HG02973 (cell line): ENCODE data around the gene REX1BD.
"Not testable (repeated sequence)": the region's sequence is repeated elsewhere in the genome, so short reads cannot be mapped to it uniquely, and the experiment has no call there.

ENCODE experiments used
- ATAC-seq: cut with Tn5 transposase; IDR thresholded peaks from one replicate; pipeline ENCODE4 v1.9.1; 2021; ENCODE audit warnings: moderate library complexity; ENCODE audit not compliant: unreplicated experiment

REX1BD gene

DNA sequence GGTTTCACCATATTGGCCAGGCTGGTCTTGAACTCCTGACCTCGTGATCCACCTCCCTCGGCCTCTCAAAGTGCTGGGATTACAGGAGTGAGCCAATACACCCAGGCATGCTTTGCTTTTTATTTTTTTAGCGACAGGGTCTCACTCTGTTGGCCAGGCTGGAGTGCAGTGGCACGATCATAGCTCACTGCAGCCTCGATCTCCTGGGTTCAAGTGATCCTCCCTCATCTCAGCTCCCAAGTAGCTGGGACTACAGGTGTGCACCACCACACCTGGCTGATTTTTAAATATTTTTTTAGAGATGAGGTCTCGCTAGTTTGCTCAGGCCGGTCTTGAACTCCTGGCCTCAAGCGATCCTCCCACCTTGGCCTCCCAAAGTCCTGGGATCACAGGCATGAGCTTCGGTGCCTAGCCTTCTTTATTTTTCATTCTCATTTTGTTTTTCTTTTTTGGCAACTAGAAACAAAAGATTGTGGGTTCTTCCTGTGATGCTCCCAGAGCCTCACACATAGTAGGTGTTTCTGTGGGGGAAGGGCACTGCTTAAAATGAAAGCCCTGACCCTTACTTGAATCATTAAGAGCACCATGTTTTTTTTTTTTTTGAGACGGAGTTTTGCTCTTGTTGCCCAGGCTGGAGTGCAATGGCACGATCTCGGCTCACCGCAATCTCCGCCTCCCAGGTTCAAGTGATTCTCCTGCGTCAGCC, 12.2 kb downstream of the REX1BD start:
- ATAC-seq = not testable (repeated sequence)

DNA sequence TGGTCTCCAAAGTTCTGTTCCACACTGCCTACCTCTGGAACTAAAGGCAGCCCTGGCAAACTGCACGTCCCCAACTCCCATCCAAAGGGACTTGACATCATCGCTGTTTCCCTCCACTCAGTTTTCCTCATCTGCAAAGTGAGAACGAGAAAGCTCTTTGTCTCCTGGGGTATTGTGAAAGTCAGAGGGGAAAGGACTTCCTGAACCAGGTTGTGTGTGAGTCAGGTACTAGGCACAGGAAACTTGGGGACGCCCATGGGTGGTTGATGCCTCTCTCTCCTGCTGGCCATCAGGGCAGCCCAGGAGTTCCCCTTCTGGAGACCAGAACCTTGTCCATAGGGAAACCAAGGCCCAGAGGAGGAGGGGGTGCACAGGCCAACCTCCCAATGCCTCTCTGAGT, 13.3 kb downstream of the REX1BD start:
- no peak for ATAC-seq

DNA sequence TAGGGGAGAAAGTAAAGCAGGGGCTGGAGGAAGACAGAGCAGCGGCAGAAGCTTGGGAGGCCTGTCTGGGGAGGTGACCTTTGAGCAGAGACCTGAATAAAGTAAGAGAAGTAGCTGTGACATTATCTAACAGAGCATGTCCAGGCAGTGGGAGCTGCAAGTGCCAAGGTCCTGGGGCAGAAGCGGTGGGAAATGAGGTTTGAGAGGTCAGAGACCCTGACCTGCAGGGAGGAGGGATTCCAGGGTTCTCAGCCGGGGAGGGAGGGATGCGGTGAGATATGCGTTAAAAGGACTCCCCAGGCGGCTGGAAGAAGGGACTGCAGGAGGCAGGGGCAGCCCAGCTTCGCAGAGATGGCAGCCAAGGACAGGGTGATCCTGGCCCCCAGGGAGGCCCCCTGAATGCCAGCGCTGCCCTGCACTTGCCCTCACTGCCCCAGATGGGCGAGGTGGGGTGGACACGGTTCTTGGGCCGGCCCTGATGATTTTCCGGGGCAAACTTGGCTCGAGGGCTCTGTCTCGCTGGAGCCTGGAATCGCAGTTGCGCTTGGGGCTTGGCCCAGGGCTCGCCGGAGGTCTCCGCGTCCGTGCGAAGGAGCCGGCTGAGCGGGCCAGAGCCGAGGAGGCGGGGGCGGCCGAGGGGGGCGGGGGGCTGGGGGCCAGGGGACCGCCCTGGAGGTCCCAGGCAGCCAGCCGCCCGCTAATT, 14.8 kb downstream of the REX1BD start:
- ATAC-seq = no peak

DNA sequence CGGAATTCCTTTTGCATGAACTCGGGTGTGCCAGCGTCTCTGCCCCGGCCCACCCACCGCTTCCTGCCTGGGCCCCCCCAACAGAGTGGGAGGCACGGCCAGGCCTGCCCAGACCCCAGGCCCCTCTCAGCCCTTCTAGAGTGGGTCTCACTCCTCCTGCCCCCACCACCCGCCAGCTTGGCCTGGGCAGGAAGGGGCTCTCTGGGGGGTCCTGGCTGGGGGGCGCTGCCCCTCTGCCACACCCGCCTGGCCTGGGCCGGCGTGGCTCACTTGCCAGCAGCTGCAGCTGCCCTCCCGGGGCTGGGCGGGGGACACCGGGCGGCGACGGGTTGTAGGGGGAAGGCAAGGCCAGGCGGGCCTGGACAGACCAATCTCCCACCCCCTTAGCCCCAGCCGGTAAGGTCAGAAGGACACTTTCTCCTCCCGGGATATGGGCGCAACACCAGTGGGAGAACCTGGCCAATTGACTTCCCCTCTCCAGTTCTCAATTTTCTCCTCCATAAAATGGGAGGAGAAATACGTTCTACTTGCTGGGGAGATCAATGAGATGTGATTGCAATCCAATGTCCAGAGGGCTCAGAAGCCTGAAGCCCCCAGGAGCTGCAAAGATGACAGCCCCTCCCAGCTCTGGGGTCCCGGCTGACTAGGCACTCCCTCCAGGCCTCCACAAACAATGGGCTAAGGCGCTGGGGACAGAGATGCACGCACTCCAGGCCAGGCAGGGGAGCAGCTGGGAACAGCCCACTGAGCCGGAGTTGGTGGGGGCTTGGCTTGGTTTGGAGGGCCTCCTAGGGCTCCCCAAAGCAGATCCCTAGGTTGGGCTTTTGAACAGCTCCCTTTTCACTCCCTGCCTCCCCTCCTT, 15.6 kb downstream of the REX1BD start:
- no peak for ATAC-seq

DNA sequence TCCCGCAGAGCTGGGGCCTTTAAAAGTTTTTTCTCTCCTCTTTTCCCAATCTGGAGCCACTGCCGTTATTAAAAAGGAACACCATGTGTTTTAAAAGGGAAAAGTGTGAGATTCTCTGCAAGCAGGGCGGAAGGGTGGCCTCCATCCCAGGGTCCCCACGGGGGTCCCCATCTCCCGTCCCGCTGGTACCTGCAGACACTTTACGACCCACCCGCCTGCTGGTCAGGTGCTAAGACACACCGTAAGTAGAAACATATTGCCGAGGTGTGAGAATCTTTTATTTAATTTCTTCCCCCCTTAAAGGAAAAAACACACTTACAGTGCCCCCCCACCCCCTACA, 16.2 kb downstream of the REX1BD start:
- no peak for ATAC-seq

DNA sequence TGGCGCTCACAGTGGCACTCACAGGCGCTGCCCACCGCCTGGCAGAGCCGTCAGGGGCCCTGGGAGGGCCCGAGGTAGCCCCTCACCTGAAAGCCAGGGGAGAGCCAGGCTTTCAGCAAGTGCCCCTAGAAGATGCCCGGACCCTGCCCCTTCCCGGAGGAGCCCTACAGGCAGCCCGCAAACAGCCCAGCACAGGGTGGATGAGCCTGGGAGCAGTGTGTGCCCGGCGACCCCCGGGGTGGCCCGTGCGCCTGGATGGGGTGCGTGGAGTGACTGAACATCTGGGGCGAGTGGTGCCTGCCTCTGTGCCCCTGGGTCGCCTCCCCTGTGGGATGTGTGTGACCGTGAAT, 16.6 kb downstream of the REX1BD start:
- ATAC-seq = no peak

DNA sequence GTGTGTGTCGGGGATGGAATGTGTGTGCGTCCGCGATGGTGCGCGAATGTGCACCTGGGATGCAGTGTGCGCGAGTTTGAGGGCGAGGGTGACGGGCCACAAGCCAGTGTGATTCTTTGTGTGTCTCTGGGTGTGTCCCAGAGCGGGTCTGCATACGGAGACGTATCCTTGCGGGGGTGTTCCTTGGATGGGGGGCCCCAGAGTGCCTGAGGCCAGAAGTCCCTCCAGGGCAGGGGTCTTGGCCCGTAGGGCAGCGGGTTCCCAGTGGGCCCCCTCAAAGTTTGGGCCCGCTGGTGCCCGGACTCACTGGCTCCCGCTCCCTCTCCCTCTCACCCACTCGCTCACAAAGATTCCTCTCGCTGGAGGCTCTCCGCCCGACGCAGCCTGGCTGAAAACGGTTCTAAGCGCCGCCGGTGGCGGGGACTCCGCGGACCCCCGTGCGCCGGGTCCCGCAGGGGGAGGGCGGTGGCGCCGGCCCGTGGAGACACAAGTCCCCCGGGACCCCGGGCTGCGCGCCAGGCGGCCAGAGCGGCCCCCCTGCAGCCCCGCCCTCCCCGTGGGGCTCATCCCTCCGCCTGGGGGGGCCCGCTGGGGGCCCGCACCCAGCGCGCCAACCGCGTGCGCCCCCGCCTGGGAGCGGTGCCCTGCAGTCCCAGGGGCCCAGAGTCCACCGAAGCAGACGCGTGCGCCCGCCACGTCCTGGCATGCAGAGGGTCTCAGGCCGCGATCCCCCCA, 17.1 kb downstream of the REX1BD start:
- no peak for ATAC-seq

DNA sequence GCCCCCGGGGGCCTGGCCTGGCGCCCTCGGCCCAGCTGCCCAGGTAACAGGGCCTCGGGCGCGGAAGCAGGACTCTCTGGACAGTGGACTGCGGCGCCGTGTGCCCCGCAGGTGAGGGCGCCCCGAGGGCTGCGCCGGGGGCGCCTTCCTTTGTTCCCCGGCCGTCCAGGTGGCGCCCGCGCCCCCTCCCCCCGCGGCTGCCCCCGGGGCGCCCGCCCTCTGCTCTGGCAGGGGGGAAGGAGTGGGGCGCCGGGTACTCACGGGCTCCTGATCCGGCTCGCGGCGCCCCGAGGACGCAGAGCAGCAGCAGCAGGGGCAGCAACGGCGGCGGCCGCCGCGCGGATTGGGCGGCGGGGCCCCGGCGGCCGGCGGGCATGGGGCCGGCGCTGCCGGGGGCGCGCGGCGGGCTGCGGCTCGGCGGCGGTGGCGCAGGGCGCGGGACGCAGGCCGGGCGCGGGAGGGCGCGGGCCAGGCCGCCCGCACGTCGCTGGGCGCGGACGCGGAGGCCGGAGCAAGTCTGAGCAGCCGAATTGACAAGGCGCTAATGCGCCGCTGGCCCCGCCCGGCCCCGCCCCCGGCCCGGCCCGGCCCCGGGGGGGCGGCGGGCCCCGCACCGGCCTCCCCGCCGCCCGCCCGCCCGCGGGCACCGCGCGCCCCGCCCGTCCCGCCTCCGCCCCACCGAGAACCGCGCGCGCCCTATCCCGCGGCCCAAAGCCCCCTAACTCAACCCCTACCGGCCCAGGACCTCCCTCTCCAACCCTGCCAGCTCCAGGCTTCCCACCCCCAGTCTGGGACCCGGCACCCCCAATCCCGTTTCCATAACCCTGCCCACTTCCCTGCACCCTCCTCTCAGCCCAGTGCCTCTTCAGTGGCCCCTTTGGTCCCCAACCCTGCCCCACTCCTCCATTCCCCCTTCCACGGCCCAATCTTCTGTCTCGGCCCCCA, 18.0 kb downstream of the REX1BD start, which contains the start of gene CRLF1:
Gene CRLF1, minus strand, starts transcription at position 519 of the 945 bp plus-strand sequence. Its CDS starts 143 bp downstream, at position 376.
- no peak for ATAC-seq

DNA sequence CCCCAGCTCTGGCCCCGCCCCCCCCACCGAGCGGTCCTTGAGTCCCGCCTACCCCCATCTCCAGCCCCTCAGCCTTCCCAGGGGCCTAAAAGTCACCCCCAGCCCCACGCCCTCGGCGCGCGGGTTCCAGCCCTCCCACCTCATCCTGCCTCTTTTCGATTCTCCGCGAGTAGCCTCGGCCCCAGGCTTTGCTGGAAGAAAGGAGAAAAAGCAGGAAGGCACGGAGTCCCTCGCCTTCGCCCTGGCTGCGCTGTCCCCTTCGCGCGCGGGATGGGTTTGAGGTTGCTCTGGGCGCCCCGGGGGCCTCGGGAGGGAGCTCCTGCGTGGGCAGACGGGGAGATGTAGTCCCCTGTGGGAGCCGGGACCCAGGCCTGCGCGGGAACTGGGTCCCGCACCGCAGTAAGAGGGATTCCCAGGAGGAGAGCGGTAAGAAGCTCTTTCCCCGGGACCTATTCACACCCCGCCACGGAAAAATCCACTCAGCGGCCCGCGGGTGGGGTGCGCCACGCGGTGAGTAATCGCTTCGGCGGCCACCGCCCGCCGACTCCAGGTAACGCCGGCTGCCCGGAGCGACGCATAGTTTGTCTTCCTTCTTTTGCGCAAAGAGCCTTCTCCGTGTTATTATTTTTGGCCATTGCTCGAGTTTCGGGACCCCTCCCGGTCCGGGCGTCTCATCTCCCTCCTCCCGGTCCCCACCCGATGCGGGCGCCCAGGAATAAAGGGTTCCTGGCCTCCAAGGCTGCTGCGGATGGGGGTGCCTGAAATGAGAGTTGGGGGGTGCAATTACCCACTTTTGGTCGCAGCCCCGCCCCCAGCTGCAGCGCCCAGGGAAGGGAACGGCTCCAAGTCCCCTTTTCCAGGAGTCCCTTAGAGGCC, 18.9 kb downstream of the REX1BD start:
- ATAC-seq = no peak

DNA sequence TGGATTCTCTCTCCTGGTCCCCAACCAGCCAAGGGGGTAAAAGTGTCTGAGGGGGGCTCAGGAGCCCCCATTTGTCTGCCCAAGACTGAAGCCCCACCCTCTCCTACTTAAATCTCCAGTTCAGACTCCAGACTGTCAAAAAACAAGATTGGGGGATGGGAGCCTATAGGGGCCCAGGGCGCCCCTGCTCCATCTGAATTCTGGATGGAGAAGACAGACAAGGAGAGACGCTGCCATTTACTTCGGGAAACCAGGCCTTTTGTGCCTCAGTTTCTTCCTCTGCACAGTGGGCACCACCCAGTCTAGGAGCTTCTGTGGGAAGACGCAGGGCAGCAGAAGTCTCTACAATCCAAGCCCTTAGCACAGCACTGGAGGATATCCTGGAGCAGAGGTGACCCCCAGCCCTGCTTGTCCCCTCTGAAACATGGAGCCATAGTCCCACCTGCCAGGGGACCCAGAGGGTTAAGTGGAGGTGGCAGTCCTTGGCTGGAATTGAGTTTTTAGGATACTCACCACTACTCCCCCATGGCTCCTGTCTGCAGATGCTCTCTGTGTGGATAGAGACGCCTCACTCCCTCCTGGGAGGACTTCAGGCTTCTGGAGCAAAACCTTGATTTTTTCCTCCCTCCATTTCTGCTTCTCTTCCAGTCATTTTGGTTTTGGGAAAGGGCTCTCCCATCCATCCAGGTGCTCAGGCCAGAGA, 19.7 kb downstream of the REX1BD start:
- no peak for ATAC-seq

DNA sequence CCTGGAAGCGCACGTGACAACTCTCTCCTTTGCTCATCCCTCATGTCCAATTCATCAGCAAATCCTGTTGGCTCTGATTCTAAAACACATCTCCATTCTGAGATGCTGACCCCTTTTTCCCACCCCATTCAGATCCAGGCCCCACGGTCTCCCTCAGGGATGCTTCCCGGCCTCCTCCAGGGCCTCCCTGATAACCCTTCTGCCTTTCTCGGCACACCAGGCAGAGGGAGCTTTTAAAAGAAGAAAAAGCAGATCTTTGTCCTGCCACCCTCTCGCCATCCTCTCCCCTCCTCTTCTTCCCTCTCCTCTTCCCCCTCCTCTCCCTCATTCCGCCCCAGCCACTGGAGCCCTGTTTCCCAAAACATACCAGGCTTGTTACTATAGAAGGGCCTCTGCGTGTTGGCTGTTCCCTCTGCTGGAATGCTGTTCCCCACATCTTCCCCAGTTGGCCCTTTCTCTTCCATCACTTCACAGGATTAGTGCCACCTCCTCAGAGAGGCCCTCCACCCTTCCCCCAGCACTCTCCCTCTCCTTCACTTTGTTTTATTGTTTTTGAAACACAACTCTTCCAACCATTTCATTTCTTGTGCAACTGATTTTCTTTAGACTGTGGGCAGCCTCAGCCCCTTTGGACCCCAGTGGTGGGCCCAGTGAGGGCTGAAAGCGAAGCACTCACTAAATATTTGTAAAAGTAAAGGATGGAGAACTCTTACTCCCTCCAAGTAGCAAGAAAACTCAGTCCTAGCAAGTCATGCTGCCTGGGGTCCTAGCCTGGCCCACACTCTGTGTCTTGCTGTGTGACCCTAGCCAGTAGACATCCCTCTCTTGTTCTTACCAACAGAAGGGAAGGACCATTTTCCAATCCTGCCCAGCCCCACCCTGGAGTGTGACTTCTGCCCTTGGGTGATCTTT, 20.5 kb downstream of the REX1BD start:
- no peak for ATAC-seq

DNA sequence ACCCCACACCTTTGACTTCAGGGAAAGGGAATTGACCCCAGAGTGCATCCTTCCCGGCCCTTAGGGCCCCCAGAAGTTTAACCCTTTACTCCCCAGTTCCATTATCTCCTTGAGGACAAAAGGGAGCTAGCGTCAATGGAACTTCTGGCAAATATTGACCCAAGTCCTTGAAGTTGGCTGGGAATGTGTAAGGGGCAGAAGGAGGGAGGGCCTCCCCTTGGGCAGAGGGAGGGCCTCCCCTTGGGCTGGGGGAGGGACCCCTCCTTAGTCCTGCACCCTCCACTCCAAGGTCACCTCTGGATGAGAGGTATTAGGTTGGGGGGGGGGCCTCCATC, 21.1 kb downstream of the REX1BD start:
- no peak for ATAC-seq

DNA sequence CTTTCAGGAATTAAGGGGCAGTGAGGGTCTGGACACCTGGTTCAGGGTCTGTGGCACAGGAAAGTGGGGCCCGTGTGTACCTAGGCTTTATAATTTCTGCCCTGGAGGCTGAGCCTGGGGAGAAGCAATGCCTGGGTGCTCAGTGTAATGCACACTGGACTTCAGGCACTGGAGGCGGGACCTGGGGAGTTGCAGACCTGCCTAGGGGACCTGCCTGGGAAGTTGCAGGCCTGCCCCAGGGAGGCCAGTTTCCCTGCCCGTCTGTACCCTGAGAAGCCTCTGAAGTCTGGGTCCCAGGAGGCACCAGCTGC, 21.6 kb downstream of the REX1BD start:
- ATAC-seq = no peak

DNA sequence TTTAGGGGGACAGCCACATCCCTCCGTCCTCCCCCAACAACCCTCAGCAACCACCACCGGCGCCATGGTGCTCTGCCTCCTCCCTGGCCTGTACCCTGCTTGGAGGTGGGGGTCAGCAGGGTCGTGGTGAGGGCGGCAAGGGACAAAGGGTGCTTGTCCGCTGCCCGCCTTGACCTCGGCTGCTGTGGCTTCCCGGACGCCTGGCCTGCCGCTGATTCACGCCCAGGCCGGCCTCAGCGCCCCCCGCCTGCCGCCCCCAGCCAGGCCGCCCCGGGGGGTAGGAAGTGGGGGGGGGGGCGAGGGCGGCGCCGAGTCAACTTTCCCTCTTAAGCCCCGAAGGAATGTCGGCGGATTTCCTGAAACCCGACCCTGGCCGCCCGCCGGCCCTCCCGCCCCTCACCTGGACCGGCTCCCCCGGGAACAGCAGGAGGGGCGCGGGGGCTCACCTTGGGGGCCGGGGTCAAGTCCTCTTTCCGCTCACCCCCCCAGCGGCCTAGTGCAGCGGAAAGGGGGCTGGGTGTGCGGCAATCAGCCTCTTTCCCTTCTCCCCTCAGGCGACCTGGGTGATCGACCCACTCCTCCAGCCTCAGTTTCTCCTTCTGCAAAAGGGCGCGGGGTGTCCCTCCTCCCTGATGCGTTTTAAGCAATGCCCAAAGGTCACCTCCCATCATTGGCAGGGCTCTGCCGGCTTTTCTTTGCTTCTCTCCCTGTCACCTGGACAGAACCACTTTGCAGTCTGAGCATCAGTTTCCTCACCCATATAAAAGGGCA, 22.1 kb downstream of the REX1BD start:
- no peak for ATAC-seq

DNA sequence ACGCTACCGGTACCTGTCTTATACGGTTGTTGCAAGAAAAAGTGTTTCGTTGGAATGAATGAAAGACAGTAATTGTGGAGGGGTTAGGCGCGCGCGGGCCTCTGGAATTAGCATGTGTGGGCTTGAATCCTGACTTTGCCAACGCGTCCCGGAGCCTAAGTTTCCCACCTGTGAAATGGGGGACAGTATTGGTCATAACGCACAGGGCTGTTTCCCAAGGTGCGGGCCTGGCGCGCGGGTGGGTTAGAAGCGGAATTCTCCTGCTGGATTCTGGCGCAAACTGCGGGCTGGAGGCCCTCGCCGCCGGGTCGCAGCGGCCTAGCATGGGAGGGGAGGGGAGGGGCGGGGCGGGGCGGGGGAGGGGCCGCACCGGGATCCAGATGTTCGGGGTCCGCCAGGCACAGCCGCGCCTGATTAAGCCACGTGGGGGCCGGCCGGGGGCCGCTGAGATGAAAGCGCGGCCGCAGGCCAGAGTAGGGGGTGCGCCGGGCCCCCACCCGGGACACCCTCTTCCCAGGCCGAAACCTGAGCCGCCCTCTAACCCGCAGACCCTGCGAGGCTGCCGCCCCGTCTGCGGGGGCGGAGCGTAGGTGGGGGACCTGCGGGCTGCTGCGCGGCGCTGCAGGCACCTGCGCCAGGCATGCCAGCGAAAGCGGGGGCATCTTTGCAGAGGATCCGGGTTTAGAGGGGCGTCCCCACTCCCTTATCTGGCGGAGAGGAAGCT, 22.9 kb downstream of the REX1BD start:
- no peak for ATAC-seq

DNA sequence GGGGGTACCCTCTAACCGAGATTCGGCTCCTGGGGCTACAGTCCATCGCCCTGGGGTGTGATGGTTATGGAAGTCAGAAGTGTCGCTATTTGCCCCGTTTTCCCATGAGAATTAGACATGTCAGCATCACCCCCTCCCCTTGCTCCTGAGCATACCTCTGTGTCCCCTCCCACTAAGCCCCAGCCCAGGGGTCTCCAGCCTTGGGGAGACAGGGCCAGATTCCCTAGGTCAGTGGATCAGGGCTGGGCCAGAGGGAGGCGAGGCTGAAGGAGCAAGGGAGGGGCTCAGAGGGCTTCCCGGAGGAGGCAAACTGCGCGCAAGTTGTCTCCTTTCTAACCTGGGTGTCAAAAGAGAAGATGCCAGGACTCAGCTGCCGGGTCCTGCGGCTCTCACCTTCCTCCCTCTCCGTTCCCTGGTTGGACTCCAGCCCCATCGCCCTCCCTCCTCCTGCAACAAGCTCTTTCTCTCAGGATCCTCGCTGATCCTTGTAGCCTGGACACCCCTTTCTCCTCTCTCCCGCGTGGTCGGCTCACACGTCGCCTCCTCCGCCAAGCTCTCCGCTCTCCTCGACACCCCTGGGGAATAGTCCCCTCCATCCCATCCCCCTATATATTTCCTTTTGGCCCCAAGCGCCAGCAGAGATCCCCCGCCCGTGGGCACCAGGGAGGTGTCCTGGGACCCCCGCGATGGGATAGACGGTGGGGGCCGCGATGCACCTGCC, 23.6 kb downstream of the REX1BD start:
- ATAC-seq = no peak
